ENCODE measurements around the gene CSGALNACT2. TPM values are rescaled to one million over a fixed set of nuclear protein-coding genes. Genes with fewer than 3 reads are reported as not detected.
A peak's percentile ranks its signal among the peaks of the same experiment; 100 is the strongest.
"Not testable (repeated sequence)": the region's sequence is repeated elsewhere in the genome, so short reads cannot be mapped to it uniquely, and the experiment has no call there.

CSGALNACT2 gene
- total RNA-seq, 2 experiments from 2014 or later = 29.2 to 30.4 TPM

DNA sequence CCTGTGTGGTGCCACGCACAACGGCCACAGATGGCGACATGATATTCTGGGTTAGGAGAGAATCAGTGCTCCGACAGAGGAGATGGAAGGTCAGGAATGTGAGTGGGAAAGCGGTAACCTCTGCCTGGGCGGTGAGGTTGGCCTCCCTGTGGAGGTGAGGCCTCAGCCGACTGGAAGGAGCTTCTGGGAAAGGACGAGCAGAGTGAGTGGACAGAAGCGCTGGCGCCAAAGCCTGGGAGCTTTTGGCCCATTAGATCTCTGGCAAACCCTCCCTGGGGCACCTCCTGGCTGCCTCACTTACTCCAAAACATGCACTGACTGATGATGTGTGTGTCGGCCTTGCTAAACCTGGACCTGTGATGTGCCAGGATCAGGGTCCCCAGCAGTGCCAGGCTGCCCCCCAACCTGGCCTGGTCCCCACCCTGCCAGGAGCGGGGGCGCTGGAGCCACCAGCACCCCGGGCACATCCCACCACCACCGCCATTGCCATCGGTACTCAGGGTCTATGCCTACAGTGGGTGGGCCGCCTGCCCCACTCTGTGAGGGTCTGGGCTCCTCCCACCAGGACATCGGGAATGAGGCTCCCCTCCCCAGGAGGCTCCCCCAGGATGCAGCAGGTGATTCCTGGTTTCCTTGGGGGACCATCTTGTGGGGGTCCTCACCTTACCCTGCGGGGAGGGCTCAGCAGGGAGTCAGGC, 77.7 kb downstream of the CSGALNACT2 start:
- ChIA-PET POLR2A (no interaction called here), CTCF (interaction anchor here (4.6 kb wide), 1 partner anchor 12 kb away, joined by 28 read pairs; no protein-coding TSS in a partner anchor)
- Mint-ChIP-seq H3K36me3 (ENCODE audit: low read depth) (no peaks in the 10 kb centered on the region), H3K4me3 (no peak overlapping the region), H3K9me3 (ENCODE audit: insufficient read depth) (no peaks in the 10 kb centered on the region), H3K4me1 (ENCODE audit: low read depth) (peaks cover under 1% of the 10 kb centered on the region), H3K27ac (no peak overlapping the region), H3K27me3 (ENCODE audit: low read depth) (peaks cover 7% of the 10 kb centered on the region)
- DNase-seq (no peak), ATAC-seq (no peak)

GRCh38 chr10:43216931-43217562, 78.8 kb downstream of the CSGALNACT2 start:
- H3K4me3 Mint-ChIP-seq = no peak overlapping the region
- ATAC-seq = no peak
- no peaks in the 10 kb centered on the region for H3K36me3 Mint-ChIP-seq (ENCODE audit: low read depth)
- H3K27ac Mint-ChIP-seq = no peak overlapping the region
- peaks cover 7% of the 10 kb centered on the region for H3K27me3 Mint-ChIP-seq (ENCODE audit: low read depth)
- ChIA-PET POLR2A (no interaction called here), CTCF (interaction anchor here (1.1 to 1.4 kb wide), 3 partner anchors 12 to 132 kb away, joined by 3 to 4 read pairs (median 3); no protein-coding TSS in a partner anchor)
- H3K9me3 Mint-ChIP-seq (ENCODE audit: insufficient read depth) = no peaks in the 10 kb centered on the region
- DNase-seq = no peak
- peaks cover 4% of the 10 kb centered on the region for H3K4me1 Mint-ChIP-seq (ENCODE audit: low read depth)

DNA sequence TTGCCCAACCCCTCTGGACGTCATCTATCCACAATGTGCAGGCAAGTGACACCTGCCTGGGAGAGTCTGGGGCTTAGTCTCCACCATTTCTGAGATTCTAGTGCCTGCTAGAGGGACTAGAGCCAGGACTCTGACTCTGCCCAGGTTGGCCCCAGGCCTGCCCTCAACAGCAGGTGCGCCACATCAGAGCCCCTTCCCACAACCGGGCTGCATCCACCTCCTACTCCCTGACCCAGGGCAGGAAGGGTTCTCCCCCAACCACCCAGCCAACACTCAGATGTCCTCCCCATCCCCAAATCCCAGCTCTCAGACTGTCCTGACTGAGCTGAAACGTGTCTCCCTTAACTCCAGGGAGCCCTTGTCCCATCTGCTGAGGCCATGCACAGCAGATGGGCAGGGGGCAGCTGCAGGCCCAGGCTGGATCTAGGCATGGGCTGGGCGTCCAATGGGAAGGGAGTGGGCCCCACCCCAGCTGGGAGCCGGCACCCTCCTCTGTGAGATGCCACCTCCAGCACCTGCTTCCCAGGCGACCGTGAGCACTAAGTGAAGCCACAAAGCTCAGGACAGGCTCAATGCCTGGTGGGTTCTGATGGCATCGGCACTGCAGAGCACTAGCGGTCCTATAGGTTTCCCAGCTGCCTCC, 79.4 kb downstream of the CSGALNACT2 start:
- Mint-ChIP-seq H3K4me1 (ENCODE audit: low read depth) (peaks cover 4% of the 10 kb centered on the region), H3K4me3 (no peak overlapping the region), H3K27ac (no peak overlapping the region), H3K36me3 (ENCODE audit: low read depth) (no peaks in the 10 kb centered on the region), H3K27me3 (ENCODE audit: low read depth) (peaks cover 10% of the 10 kb centered on the region), H3K9me3 (ENCODE audit: insufficient read depth) (no peaks in the 10 kb centered on the region)
- no peak for ATAC-seq
- ChIA-PET POLR2A (no interaction called here), CTCF (interaction anchor here (1.1 to 1.4 kb wide), 3 partner anchors 13 to 131 kb away, joined by 3 to 4 read pairs (median 3); no protein-coding TSS in a partner anchor)
- DNase-seq = no peak

DNA sequence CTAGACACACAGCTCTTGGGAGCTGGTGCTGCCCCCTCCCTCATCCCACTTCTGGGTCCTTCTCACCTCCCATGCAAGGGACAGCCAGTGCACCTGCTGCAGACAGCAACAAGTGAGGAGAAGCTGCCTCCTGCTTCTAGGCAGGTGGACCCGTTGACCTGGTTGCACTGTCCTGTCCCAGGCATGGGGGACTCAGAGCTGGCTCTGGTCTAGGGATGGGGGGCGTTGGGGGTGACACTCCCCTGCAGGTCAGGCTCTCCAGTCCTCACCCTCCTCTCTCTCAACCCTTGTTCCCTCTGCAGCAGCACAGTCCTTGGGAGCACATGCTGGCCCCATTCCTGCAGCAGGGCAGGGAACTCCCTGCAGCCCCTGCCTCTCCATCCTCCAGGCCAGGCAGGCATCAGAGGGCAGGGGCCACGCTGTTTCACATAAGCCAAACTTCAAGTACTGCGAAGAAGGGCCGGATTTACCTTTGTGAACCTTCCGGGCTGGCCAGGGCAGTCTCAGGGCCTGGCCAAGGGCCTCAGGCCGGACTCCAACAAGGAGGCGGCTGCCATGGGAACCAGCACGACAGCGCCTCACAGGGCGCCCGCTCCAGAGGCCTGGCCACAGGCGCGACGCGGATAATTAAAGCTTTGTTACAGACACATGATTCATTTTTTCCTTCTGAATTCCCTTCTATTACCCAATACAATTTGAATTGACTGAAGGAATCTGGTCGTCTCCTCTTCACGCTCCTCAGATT, 80.1 kb downstream of the CSGALNACT2 start:
- ChIA-PET CTCF (interaction anchor here (1.4 kb wide), 1 partner anchor 130 kb away, joined by 3 read pairs; no protein-coding TSS in a partner anchor), POLR2A (no interaction called here)
- ATAC-seq (no peak), DNase-seq (no peak)
- Mint-ChIP-seq H3K27me3 (ENCODE audit: low read depth) (peaks cover 14% of the 10 kb centered on the region), H3K4me1 (ENCODE audit: low read depth) (peaks cover 4% of the 10 kb centered on the region), H3K36me3 (ENCODE audit: low read depth) (no peaks in the 10 kb centered on the region), H3K4me3 (no peak overlapping the region), H3K9me3 (ENCODE audit: insufficient read depth) (no peaks in the 10 kb centered on the region), H3K27ac (no peak overlapping the region)

GRCh38 chr10:43218951-43219837, 80.9 kb downstream of the CSGALNACT2 start:
- Mint-ChIP-seq H3K36me3 (ENCODE audit: low read depth) (no peaks in the 10 kb centered on the region), H3K4me1 (ENCODE audit: low read depth) (peaks cover 4% of the 10 kb centered on the region), H3K9me3 (ENCODE audit: insufficient read depth) (no peaks in the 10 kb centered on the region), H3K27me3 (ENCODE audit: low read depth) (peaks cover 10% of the 10 kb centered on the region), H3K4me3 (no peak overlapping the region), H3K27ac (no peak overlapping the region)
- ChIA-PET POLR2A (no interaction called here), CTCF (interaction anchor here (5.7 kb wide), 1 partner anchor 14 kb away, joined by 24 read pairs; no protein-coding TSS in a partner anchor)
- DNase-seq (no peak), ATAC-seq (no peak)

DNA sequence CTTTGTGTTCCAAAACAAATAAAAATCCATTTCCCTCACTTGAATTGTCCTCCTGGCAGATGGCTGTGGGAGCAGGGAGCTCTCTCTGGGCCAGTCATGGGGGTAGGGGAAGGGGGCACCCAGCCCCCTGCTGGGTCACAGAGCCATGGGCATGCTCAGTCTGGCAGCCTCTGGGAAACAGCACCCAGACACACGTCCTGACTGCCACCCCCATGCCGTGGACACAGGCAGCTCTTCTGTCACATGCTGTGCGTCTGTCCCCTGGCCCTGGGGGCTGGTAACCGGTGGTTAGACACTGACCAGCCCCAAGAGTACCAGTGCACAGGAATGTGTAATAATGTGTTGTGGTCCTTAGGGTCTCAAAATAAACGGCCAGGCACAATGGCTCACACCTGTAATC, 81.6 kb downstream of the CSGALNACT2 start:
- CTCF ChIA-PET = interaction anchor here (1.4 to 5.7 kb wide), 3 partner anchors 15 to 242 kb away, joined by 6 to 24 read pairs (median 7); no protein-coding TSS in a partner anchor
- Mint-ChIP-seq H3K36me3 (ENCODE audit: low read depth) (no peaks in the 10 kb centered on the region), H3K4me3 (no peak overlapping the region), H3K9me3 (ENCODE audit: insufficient read depth) (no peaks in the 10 kb centered on the region), H3K27ac (no peak overlapping the region), H3K27me3 (ENCODE audit: low read depth) (peaks cover 13% of the 10 kb centered on the region), H3K4me1 (ENCODE audit: low read depth) (peaks cover 4% of the 10 kb centered on the region)
- POLR2A ChIA-PET = no interaction called here
- ATAC-seq = no peak
- no peak for DNase-seq

GRCh38 chr10:43220251-43220650, 82.0 kb downstream of the CSGALNACT2 start:
- H3K9me3 Mint-ChIP-seq (ENCODE audit: insufficient read depth); ATAC-seq; H3K4me3 Mint-ChIP-seq; H3K4me1 Mint-ChIP-seq (ENCODE audit: low read depth); H3K27ac Mint-ChIP-seq; H3K36me3 Mint-ChIP-seq (ENCODE audit: low read depth); DNase-seq: not testable (repeated sequence)
- ChIA-PET CTCF (interaction anchor here (1.0 to 5.7 kb wide), 4 partner anchors 10 to 242 kb away, joined by 4 to 24 read pairs (median 6); no protein-coding TSS in a partner anchor), POLR2A (interaction anchor here (0.5 kb wide), 1 partner anchor 104 kb away, joined by 3 read pairs; no protein-coding TSS in a partner anchor)
- H3K27me3 Mint-ChIP-seq (ENCODE audit: low read depth) = peaks cover 17% of the 10 kb centered on the region

GRCh38 chr10:43220657-43221418, 82.6 kb downstream of the CSGALNACT2 start:
- CTCF ChIA-PET = interaction anchor here (1.0 to 5.7 kb wide), 4 partner anchors 10 to 241 kb away, joined by 4 to 24 read pairs (median 6); no protein-coding TSS in a partner anchor
- H3K36me3 Mint-ChIP-seq (ENCODE audit: low read depth) = no peaks in the 10 kb centered on the region
- ATAC-seq = peak; percentile 25
- H3K27ac Mint-ChIP-seq = no peak overlapping the region
- H3K4me1 Mint-ChIP-seq (ENCODE audit: low read depth) = peaks cover 4% of the 10 kb centered on the region
- H3K27me3 Mint-ChIP-seq (ENCODE audit: low read depth) = peaks cover 22% of the 10 kb centered on the region
- no peak for DNase-seq
- no peaks in the 10 kb centered on the region for H3K9me3 Mint-ChIP-seq (ENCODE audit: insufficient read depth)
- POLR2A ChIA-PET = interaction anchor here (0.5 kb wide), 1 partner anchor 104 kb away, joined by 3 read pairs; no protein-coding TSS in a partner anchor
- H3K4me3 Mint-ChIP-seq = no peak overlapping the region

DNA sequence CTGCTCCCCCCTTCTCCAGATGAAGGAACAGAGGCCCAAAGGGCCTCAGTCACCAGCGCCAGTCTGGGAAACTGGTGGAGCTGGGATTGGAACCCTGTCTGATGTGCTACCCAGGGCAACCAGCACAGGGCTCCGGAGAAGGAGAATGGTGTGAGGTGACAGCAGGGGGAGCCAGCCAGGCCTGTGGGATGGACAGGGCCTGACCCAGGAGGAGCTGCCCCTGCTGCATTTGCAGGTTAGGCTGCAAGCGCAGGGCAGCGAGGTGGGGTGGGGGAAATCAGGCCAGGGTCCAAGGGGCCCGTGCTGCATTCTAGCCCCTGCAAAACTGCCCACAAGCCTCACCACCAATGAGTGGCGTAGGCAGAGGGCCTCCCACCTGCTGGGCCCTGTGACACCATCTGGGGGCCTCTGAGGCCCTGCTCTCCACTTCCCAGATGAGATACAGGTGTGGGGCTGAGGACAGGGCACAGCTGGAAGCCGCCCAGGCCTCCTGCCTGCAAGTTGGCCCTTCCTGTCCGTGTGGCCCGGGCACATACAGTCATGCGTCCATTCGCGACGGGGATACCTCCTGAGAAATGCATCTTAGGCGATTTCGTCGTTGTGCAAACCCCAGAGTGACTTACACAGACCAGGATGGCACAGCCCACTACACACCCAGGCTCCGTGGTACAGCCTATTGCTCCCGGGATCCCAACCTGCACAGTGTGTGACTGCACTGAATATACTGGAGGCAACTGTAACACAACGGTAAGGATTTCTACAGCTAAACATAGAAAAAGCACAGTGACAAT, 83.4 kb downstream of the CSGALNACT2 start:
- Mint-ChIP-seq H3K27me3 (ENCODE audit: low read depth) (peaks cover 22% of the 10 kb centered on the region), H3K36me3 (ENCODE audit: low read depth) (no peaks in the 10 kb centered on the region), H3K4me1 (ENCODE audit: low read depth) (peaks cover 8% of the 10 kb centered on the region), H3K4me3 (no peak overlapping the region), H3K9me3 (ENCODE audit: insufficient read depth) (no peaks in the 10 kb centered on the region), H3K27ac (no peak overlapping the region)
- ChIA-PET POLR2A (interaction anchor here (0.5 kb wide), 1 partner anchor 273 kb away, joined by 4 read pairs; no protein-coding TSS in a partner anchor), CTCF (interaction anchor here (1.0 to 5.7 kb wide), 5 partner anchors 9 to 241 kb away, joined by 4 to 24 read pairs (median 7); no protein-coding TSS in a partner anchor)
- DNase-seq (no peak), ATAC-seq (peak; percentile 63)

Data from activated CD8-positive, alpha-beta T cell treated with anti-CD3 and anti-CD28 coated beads, Interleukin-2, amount 10 ng/mL, durations not matched to agents 7 days and 5 days (primary cell).